A549 treated with RU486 at 1 μM for 4 hours (cell line): ENCODE results near the gene PCDHA7. TPM values are rescaled to one million over a fixed set of nuclear protein-coding genes. Genes with fewer than 3 reads are reported as not detected.

ENCODE experiments used
- total RNA-seq: library from RNA; stranded (reverse); fragments of 200-300 nt; extraction: Qiagen RNA extraction; gene quantifications from 5 replicates; pipeline ENCODE4 v1.2.3, GENCODE V29; 2022; ENCODE audit warnings: low read depth

PCDHA7 gene
- total RNA-seq, 1 experiment from 2014 or later, result 0.14 TPM

Other genes with a start within 250 kb of the PCDHA7 start
- 3.2 to 5.6 TPM (median 3.9 TPM) in 5 replicates for gene CD14, start 201.1 kb upstream of the PCDHA7 start, total RNA-seq
- gene TMCO6, start 194.8 kb upstream of the PCDHA7 start, total RNA-seq, result 9.6 to 15.4 TPM (median 14.1 TPM) in 5 replicates
- gene NDUFA2, start 186.6 kb upstream of the PCDHA7 start, total RNA-seq, result 112 to 142 TPM (median 122 TPM) in 5 replicates
- gene IK, start 186.4 kb upstream of the PCDHA7 start, total RNA-seq, result 88.3 to 127 TPM (median 99.7 TPM) in 5 replicates
- gene WDR55, start 169.4 kb upstream of the PCDHA7 start, total RNA-seq, result 28.6 to 30.9 TPM (median 29.2 TPM) in 5 replicates
- gene DND1, start 160.7 kb upstream of the PCDHA7 start, total RNA-seq, result 0.48 to 0.94 TPM (median 0.73 TPM) in 5 replicates
- 78.1 to 83.6 TPM (median 79.0 TPM) in 5 replicates for gene HARS1, start 142.9 kb upstream of the PCDHA7 start, total RNA-seq
- gene HARS2, start 142.8 kb upstream of the PCDHA7 start, total RNA-seq, result 35.4 to 42.8 TPM (median 37.5 TPM) in 5 replicates
- 83.4 to 128 TPM (median 104 TPM) in 5 replicates for gene ZMAT2, start 133.8 kb upstream of the PCDHA7 start, total RNA-seq
- 0.15 to 0.34 TPM (median 0.21 TPM) in 4 of 5 replicates, not detected in the other for gene PCDHA1, start 48.1 kb upstream of the PCDHA7 start, total RNA-seq
- 0.03 to 0.06 TPM in 2 of 5 replicates, not detected in the others for gene PCDHA2, start 39.4 kb upstream of the PCDHA7 start, total RNA-seq
- 0.35 to 1.2 TPM (median 0.85 TPM) in 5 replicates for gene PCDHA3, start 33.2 kb upstream of the PCDHA7 start, total RNA-seq
- gene PCDHA4, start 27.2 kb upstream of the PCDHA7 start, total RNA-seq, result 1.3 to 1.7 TPM (median 1.5 TPM) in 5 replicates
- 0.46 to 1.0 TPM (median 0.75 TPM) in 5 replicates for gene PCDHA5, start 12.7 kb upstream of the PCDHA7 start, total RNA-seq
- gene PCDHA6, start 6.3 kb upstream of the PCDHA7 start, total RNA-seq, result 0.05 to 0.06 TPM (median 0.05 TPM) in 3 of 5 replicates, not detected in the others
- 0.06 to 0.12 TPM (median 0.09 TPM) in 3 of 5 replicates, not detected in the others for gene PCDHA8, start 6.9 kb downstream of the PCDHA7 start, total RNA-seq
- gene PCDHA9, start 14.1 kb downstream of the PCDHA7 start, total RNA-seq, result 0.04 TPM in 1 of 5 replicates, not detected in the others
- gene PCDHA10, start 21.6 kb downstream of the PCDHA7 start, total RNA-seq, result 0.01 to 0.05 TPM in 2 of 5 replicates, not detected in the others
- gene PCDHA11, start 34.7 kb downstream of the PCDHA7 start, total RNA-seq, result 0.08 to 0.11 TPM (median 0.10 TPM) in 4 of 5 replicates, not detected in the other
- gene PCDHA12, start 41.0 kb downstream of the PCDHA7 start, total RNA-seq, result 1.9 to 3.0 TPM (median 2.7 TPM) in 5 replicates
- 0.06 to 0.09 TPM in 2 of 5 replicates, not detected in the others for gene PCDHA13, start 47.9 kb downstream of the PCDHA7 start, total RNA-seq
- gene PCDHAC1, start 92.0 kb downstream of the PCDHA7 start, total RNA-seq, result 1.1 to 1.9 TPM (median 1.3 TPM) in 5 replicates
- 2.4 to 6.1 TPM (median 2.8 TPM) in 5 replicates for gene PCDHAC2, start 132.2 kb downstream of the PCDHA7 start, total RNA-seq
- gene PCDHB1, start 217.1 kb downstream of the PCDHA7 start, total RNA-seq, result not detected in 5 replicates